Measurements from ENCODE around the gene HSD17B12. TPM values are rescaled to one million over a fixed set of nuclear protein-coding genes. Genes with fewer than 3 reads are reported as not detected.
A peak's percentile ranks its signal among the peaks of the same experiment; 100 is the strongest.

HSD17B12 gene
- total and polyA plus RNA-seq, 2 of the 13 experiments (the other 11 are each of a cell fraction or from before 2014, with no cell fraction given), result 50.3 to 117 TPM

- peak; percentile 79 for TF ChIP-seq ZNF687 (CRISPR knock-in tag; IDR thresholded peaks at IDR 0.05)
- peak; percentile 84; the same call in 1 of the 2 replicates for TF ChIP-seq CSRNP1 (CRISPR knock-in tag; IDR thresholded peaks at IDR 0.05)
- TF ChIP-seq ZNF652 (CRISPR knock-in tag; IDR thresholded peaks at IDR 0.05; ENCODE audit: borderline replicate concordance, low read depth), result peak; percentile 100
- TF ChIP-seq ZNF17 (CRISPR knock-in tag; IDR thresholded peaks at IDR 0.05), result no peak
- no peak for TF ChIP-seq BCLAF1 (IDR thresholded peaks at IDR 0.05)
- no peak; the same call in 1 of the 2 replicates for TF ChIP-seq TFAP4 (IDR thresholded peaks at IDR 0.05; ENCODE audit: borderline replicate concordance, low read depth)
- 0 out of 2 replicates have a peak, but pooled peaks have one; percentile 18 for TF ChIP-seq FOXJ3 (CRISPR knock-in tag; IDR thresholded peaks at IDR 0.05; ENCODE audit: borderline replicate concordance)
- TF ChIP-seq ZNF580 (CRISPR knock-in tag; IDR thresholded peaks at IDR 0.05; ENCODE audit: borderline replicate concordance, low read depth), result peak; percentile 68; the same call in 1 of the 2 replicates
- 0 out of 2 replicates have a peak, but pooled peaks have one; percentile 40 for TF ChIP-seq ZNF446 (CRISPR knock-in tag; IDR thresholded peaks at IDR 0.05)
- no peak for TF ChIP-seq ADNP (CRISPR knock-in tag; IDR thresholded peaks at IDR 0.05)
- TF ChIP-seq CENPX (CRISPR knock-in tag; IDR thresholded peaks at IDR 0.05), result no peak
- TF ChIP-seq IKZF1 (IDR thresholded peaks at IDR 0.05), result no peak
- peak; percentile 63; the same call in 1 of the 2 replicates for TF ChIP-seq ZMAT3 (CRISPR knock-in tag; conservative IDR thresholded peaks at IDR 0.05)
- TF ChIP-seq ZNF792 (CRISPR knock-in tag; IDR thresholded peaks at IDR 0.05), result peak; percentile 88
- peak; percentile 52; the same call in 1 of the 2 replicates for TF ChIP-seq HNF4A (CRISPR knock-in tag; IDR thresholded peaks at IDR 0.05)
- TF ChIP-seq ZNF562 (CRISPR knock-in tag; IDR thresholded peaks at IDR 0.05; ENCODE audit: borderline replicate concordance), result no peak
- peak; percentile 49; the same call in 1 of the 2 replicates for TF ChIP-seq ATF1 (CRISPR knock-in tag; IDR thresholded peaks at IDR 0.05)
- peak; percentile 82 for TF ChIP-seq ASH2L (IDR thresholded peaks at IDR 0.05; ENCODE audit: insufficient read length, low read depth, low read length)
Observed at GRCh38 chr11:43643898-43644620, 36.5 kb upstream of the HSD17B12 start (continued).
